Measurements from ENCODE around the gene HNMT. TPM values are rescaled to one million over a fixed set of nuclear protein-coding genes. Genes with fewer than 3 reads are reported as not detected.

The HNMT gene
- total and polyA plus RNA-seq, 2 of the 8 experiments (the other 6 are each of a cell fraction or from before 2014, with no cell fraction given) = 1.6 to 3.6 TPM

DNA sequence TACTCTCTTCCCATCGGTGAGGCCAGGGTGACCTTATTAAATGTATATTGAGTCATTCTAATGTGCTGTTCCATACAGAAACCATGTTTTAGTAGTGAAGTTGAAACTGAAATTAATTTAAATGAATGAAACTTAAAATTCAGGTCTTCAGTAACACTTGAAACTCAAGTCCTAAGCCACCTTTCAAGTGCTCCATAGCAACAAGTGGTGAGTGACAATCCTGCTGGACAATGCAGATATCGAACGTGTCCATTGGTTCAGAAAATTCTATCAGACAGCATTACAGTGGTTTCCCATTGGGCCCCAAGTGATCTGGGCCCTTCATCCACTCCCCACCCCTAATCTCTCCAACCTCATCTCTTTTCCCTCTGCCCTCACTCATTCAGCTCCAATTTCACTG is 48.7 kb downstream of the HNMT start (continued):
- no peak for TF ChIP-seq CTBP2 (IDR thresholded peaks at IDR 0.05; ENCODE audit: borderline replicate concordance, insufficient read depth, insufficient read length, low read length)
- TF ChIP-seq RAD21 (IDR thresholded peaks at IDR 0.05 in 1 of 2, conservative IDR thresholded peaks at IDR 0.05 in 1 of 2; ENCODE audit: low read depth in 2 of 2, low read length in 2 of 2) = no peak
- TF ChIP-seq CHD2 (IDR thresholded peaks at IDR 0.05; ENCODE audit: low read length) = no peak
- TF ChIP-seq SIN3A (conservative IDR thresholded peaks at IDR 0.05 in 1 of 2, IDR thresholded peaks at IDR 0.05 in 1 of 2; ENCODE audit: low read depth in 1 of 2, low read length in 2 of 2) = no peak
- TF ChIP-seq SIRT6 (IDR thresholded peaks at IDR 0.05; ENCODE audit: low read length) = no peak
